SK-N-SH (cell line): Measurements from ENCODE around the gene APBB2. TPM values are rescaled to one million over a fixed set of nuclear protein-coding genes. Genes with fewer than 3 reads are reported as not detected.

ENCODE experiments used
- CTCF ChIA-PET: fragments of 300-600, 350-600 bp; formaldehyde crosslinking; extraction: SDS; loops from one replicate; lab custom pipeline; 2021; lab: Yijun Ruan, JAX
- POLR2A ChIA-PET: fragments of 350-600 bp; sonication (Branson Sonifier 250); formaldehyde crosslinking; extraction: SDS; loops from one replicate; lab custom pipeline; 2020; ENCODE audit warnings: antibody characterized with exemption, inconsistent platforms; lab: Yijun Ruan, JAX
- DNase-seq: peaks from one replicate; pipeline ENCODE4 v3.0.0; 2012
- H2AFZ ChIP-seq: fragments of 200-600 bp; sonication (generic); 2 replicates; pipeline ENCODE4 v1.8.1; 2016; ENCODE audit warnings: antibody characterized with exemption, mild to moderate bottlenecking, low read depth
- H3F3A ChIP-seq: fragments of 200-600 bp; sonication (generic); replicated peaks from 2 replicates; pipeline ENCODE3; 2016; ENCODE audit warnings: antibody characterized with exemption, mild to moderate bottlenecking; ENCODE audit not compliant: insufficient read depth
- H3K27ac ChIP-seq, 2 experiments: fragments of 200-500 bp in 1 of 2; fragments of 200-600 bp in 1 of 2; sonication (Bioruptor generic) in 1 of 2; sonication (generic), shearing (Covaris generic) in 1 of 2; 2 replicates each; pipeline versions ENCODE4 v1.5.1 to v1.6.1; 2014 to 2016; ENCODE audit warnings: low read depth in 2 of 2, inconsistent platforms in 1 of 2, low read length in 1 of 2, mild to moderate bottlenecking in 1 of 2, mixed read lengths in 1 of 2
- H3K27me3 ChIP-seq: fragments of 200-600 bp; sonication (generic), shearing (Covaris generic); 2 replicates; pipeline ENCODE4 v1.6.1; 2016; ENCODE audit warnings: mixed run types; ENCODE audit not compliant: insufficient read depth
- H3K36me3 ChIP-seq, 2 experiments: fragments of 200-500 bp in 1 of 2; fragments of 200-600 bp in 1 of 2; sonication (Bioruptor generic) in 1 of 2; sonication (generic) in 1 of 2; replicated peaks in 1 of 2; 2 replicates each; pipeline versions ENCODE3 to v1.5.1; 2014 to 2016; ENCODE audit warnings: low read length in 1 of 2, mild to moderate bottlenecking in 1 of 2; ENCODE audit not compliant: insufficient read depth in 2 of 2, control insufficient read depth in 1 of 2
- H3K4me1 ChIP-seq, 2 experiments: fragments of 200-500 bp in 1 of 2; fragments of 200-600 bp in 1 of 2; sonication (Bioruptor generic) in 1 of 2; sonication (generic), shearing (Covaris generic) in 1 of 2; 2 replicates each; pipeline versions ENCODE4 v1.5.1 to v1.6.1; 2014 to 2016; ENCODE audit warnings: low read depth in 1 of 2, low read length in 1 of 2, mixed run types in 1 of 2; ENCODE audit not compliant: insufficient read depth in 2 of 2, control insufficient read depth in 1 of 2
- H3K4me2 ChIP-seq: fragments of 200-600 bp; sonication (generic), shearing (Covaris generic); 2 replicates; pipeline ENCODE4 v1.6.1; 2017; ENCODE audit warnings: mixed run types
- H3K4me3 ChIP-seq, 2 experiments: fragments of 200-500 bp in 1 of 2; fragments of 200-600 bp in 1 of 2; sonication (Bioruptor generic) in 1 of 2; sonication (generic), shearing (Covaris generic) in 1 of 2; 2 replicates each; pipeline versions ENCODE4 v1.5.1 to v1.8.1; 2014 to 2016; ENCODE audit warnings: low read depth in 2 of 2, inconsistent platforms in 1 of 2, low read length in 1 of 2, mild to moderate bottlenecking in 1 of 2, mixed read lengths in 1 of 2, moderate library complexity in 1 of 2
- H3K79me2 ChIP-seq: fragments of 200-600 bp; sonication (generic); 2 replicates; pipeline ENCODE4 v1.8.1; 2017; ENCODE audit warnings: mild to moderate bottlenecking; ENCODE audit not compliant: insufficient read depth
- H3K9ac ChIP-seq: fragments of 200-600 bp; sonication (generic); 2 replicates; pipeline ENCODE4 v1.6.1; 2017; ENCODE audit warnings: mixed run types
- H3K9me2 ChIP-seq: fragments of 200-600 bp; sonication (generic); 2 replicates; pipeline ENCODE4 v1.6.1; 2017; ENCODE audit warnings: mixed run types
- H3K9me3 ChIP-seq: fragments of 200-600 bp; sonication (generic); 2 replicates; pipeline ENCODE4 v1.6.1; 2017; ENCODE audit warnings: mixed run types, mild to moderate bottlenecking, moderate library complexity
- H4K20me1 ChIP-seq: fragments of 200-600 bp; sonication (generic); 2 replicates; pipeline ENCODE4 v1.6.1; 2017; ENCODE audit warnings: mild to moderate bottlenecking, mixed run types; ENCODE audit not compliant: insufficient read depth
- FOXM1 ChIP-seq: IDR thresholded peaks from 2 replicates; pipeline ENCODE4 v1.4.0; 2012; ENCODE audit warnings: low read depth, mild to moderate bottlenecking
- GABPA ChIP-seq: IDR thresholded peaks from 2 replicates; pipeline ENCODE4 v1.4.0; 2012; ENCODE audit warnings: low read depth, mild to moderate bottlenecking
- JUND ChIP-seq: IDR thresholded peaks from 2 replicates; pipeline ENCODE4 v1.4.0; 2012
- NFIC ChIP-seq: IDR thresholded peaks from 2 replicates; pipeline ENCODE4 v1.4.0; 2012; ENCODE audit warnings: borderline replicate concordance
- POLR2AphosphoS5 ChIP-seq: IDR thresholded peaks from 2 replicates; pipeline ENCODE4 v1.6.1; 2012; ENCODE audit warnings: low read depth, low read length
- RAD21 ChIP-seq: IDR thresholded peaks from 2 replicates; pipeline ENCODE4 v1.6.1; 2012; ENCODE audit warnings: mild to moderate bottlenecking, low read length
- RFX5 ChIP-seq: IDR thresholded peaks from 2 replicates; pipeline ENCODE4 v1.6.1; 2012; ENCODE audit warnings: mild to moderate bottlenecking, improper control_type of control experiment, low read length
- SMC3 ChIP-seq: IDR thresholded peaks from 2 replicates; pipeline ENCODE4 v1.6.1; 2012; ENCODE audit warnings: low read depth, low read length, improper control_type of control experiment
- TAF1 ChIP-seq: IDR thresholded peaks from 2 replicates; pipeline ENCODE4 v1.6.1; 2012; ENCODE audit warnings: low read depth, mild to moderate bottlenecking, low read length, moderate library complexity, borderline replicate concordance
- TEAD4 ChIP-seq: IDR thresholded peaks from 2 replicates; pipeline ENCODE4 v1.4.0; 2012; ENCODE audit warnings: mild to moderate bottlenecking, borderline replicate concordance; ENCODE audit not compliant: insufficient read depth
- YY1 ChIP-seq: IDR thresholded peaks from 2 replicates; pipeline ENCODE4 v1.4.0; 2012; ENCODE audit warnings: low read depth, mild to moderate bottlenecking
- WGBS: methylation state at CpG from one replicate; pipeline ENCODE4 v1.1.6; 2017; ENCODE audit warnings: low lambda C conversion rate; 5-methylcytosine and 5-hydroxymethylcytosine counted together
- polyA plus RNA-seq, 3 experiments: library from polyadenylated mRNA; depleted of rRNA; stranded (reverse); fragments of >200 nt; gene quantifications; 2 replicates each; pipeline ENCODE4 v1.2.3, GENCODE V29; 2012
- TF ChIP-seq, protein P1 (sequence below): IDR thresholded peaks from 2 replicates; pipeline ENCODE4 v1.4.0; 2012; ENCODE audit warnings: low read depth, borderline replicate concordance
- TF ChIP-seq, protein P2 (sequence below): IDR thresholded peaks from 2 replicates; pipeline ENCODE4 v1.6.1; 2012; ENCODE audit warnings: mild to moderate bottlenecking, low read depth, low read length, moderate library complexity
- TF ChIP-seq, protein P3 (sequence below): fragments of 150-350 bp; IDR thresholded peaks from 2 replicates; pipeline ENCODE4 v1.6.1; 2016; ENCODE audit warnings: mild to moderate bottlenecking, low read depth, low read length
- TF ChIP-seq, protein P4 (sequence below): fragments of 150-350 bp; IDR thresholded peaks from 2 replicates; pipeline ENCODE4 v1.6.1; 2017; ENCODE audit warnings: antibody characterized with exemption, low read length, low read depth, borderline replicate concordance
- TF ChIP-seq, protein P5 (sequence below): IDR thresholded peaks from 2 replicates; pipeline ENCODE4 v1.4.0; 2012; ENCODE audit warnings: low read depth
- TF ChIP-seq, protein P6 (sequence below): IDR thresholded peaks from 2 replicates; pipeline ENCODE4 v1.4.0; 2012; ENCODE audit warnings: low read depth, borderline replicate concordance

APBB2 gene
- polyA plus RNA-seq, 1 of the 3 experiments (the other 2 are of a cell fraction): 49.8 TPM

DNA sequence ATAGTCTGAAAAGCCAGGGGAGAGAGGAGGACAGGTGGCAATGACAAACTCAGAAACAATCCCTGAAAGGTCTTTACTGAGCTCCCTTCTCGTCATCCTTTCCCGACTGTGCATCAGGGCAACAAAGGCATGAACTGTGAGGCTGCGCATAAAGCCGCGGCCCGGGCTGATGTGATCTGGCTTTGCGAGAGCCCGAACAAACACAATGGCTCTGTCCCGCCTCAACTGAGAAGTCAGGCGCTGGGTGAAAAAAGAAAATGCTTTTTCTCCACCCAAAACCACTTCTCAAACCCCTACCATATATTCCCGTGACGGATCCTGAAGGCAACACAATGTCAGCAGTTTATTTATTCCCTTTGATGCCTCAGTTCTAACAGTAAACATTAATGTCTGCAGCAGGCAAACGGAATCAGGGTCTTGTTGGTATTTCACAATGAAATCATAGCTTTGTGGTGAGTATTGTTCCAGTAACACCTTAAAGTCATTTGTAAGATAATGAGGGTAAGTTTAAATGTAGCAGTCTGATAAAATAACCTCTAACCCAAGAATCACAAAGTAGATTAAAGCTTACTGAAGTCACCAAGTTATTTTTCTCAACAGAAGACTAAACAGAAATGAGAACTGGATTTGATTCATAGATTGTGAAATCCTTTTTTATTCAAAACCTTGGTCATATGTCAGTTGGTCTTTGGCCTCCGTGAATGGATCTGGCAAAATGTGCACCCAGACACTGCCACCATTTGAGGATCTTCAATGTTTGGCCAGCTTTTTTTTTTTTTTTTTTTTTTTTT is 67.4 kb downstream of the APBB2 start:
- DNase-seq: no peak
- ChIA-PET CTCF (interaction anchor here (0.8 kb wide), 1 partner anchor 221 kb away, joined by 3 read pairs; no protein-coding TSS in a partner anchor), POLR2A (no interaction called here)
- 92% methylated on average over 14 of the region's 14 CpGs for WGBS
- H3K4me1 ChIP-seq: peaks cover 13 to 44% of the 10 kb centered on the region in 2 experiments
- no peaks in the 10 kb centered on the region for H3K9me2 ChIP-seq
- H3K9me3 ChIP-seq: no peaks in the 10 kb centered on the region
- no peak overlapping the region for H3K9ac ChIP-seq
- no peak overlapping the region for H3K4me3 ChIP-seq
- peaks cover 43% of the 10 kb centered on the region for H3F3A ChIP-seq
- no peak overlapping the region for H3K4me2 ChIP-seq
- no peaks in the 10 kb centered on the region for H3K27me3 ChIP-seq
- H3K36me3 ChIP-seq: peaks cover 0 to 12% of the 10 kb centered on the region in 2 experiments
- peaks cover 91% of the 10 kb centered on the region for H3K79me2 ChIP-seq
- peak overlapping the region; percentile 3 to 97; a peak in 3 of 4 replicates for H3K27ac ChIP-seq
- TF ChIP-seq, protein P1, sequence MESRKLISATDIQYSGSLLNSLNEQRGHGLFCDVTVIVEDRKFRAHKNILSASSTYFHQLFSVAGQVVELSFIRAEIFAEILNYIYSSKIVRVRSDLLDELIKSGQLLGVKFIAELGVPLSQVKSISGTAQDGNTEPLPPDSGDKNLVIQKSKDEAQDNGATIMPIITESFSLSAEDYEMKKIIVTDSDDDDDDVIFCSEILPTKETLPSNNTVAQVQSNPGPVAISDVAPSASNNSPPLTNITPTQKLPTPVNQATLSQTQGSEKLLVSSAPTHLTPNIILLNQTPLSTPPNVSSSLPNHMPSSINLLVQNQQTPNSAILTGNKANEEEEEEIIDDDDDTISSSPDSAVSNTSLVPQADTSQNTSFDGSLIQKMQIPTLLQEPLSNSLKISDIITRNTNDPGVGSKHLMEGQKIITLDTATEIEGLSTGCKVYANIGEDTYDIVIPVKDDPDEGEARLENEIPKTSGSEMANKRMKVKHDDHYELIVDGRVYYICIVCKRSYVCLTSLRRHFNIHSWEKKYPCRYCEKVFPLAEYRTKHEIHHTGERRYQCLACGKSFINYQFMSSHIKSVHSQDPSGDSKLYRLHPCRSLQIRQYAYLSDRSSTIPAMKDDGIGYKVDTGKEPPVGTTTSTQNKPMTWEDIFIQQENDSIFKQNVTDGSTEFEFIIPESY: no peak
- TF ChIP-seq TAF1 (no peak), RAD21 (no peak)
- TF ChIP-seq, protein P2, sequence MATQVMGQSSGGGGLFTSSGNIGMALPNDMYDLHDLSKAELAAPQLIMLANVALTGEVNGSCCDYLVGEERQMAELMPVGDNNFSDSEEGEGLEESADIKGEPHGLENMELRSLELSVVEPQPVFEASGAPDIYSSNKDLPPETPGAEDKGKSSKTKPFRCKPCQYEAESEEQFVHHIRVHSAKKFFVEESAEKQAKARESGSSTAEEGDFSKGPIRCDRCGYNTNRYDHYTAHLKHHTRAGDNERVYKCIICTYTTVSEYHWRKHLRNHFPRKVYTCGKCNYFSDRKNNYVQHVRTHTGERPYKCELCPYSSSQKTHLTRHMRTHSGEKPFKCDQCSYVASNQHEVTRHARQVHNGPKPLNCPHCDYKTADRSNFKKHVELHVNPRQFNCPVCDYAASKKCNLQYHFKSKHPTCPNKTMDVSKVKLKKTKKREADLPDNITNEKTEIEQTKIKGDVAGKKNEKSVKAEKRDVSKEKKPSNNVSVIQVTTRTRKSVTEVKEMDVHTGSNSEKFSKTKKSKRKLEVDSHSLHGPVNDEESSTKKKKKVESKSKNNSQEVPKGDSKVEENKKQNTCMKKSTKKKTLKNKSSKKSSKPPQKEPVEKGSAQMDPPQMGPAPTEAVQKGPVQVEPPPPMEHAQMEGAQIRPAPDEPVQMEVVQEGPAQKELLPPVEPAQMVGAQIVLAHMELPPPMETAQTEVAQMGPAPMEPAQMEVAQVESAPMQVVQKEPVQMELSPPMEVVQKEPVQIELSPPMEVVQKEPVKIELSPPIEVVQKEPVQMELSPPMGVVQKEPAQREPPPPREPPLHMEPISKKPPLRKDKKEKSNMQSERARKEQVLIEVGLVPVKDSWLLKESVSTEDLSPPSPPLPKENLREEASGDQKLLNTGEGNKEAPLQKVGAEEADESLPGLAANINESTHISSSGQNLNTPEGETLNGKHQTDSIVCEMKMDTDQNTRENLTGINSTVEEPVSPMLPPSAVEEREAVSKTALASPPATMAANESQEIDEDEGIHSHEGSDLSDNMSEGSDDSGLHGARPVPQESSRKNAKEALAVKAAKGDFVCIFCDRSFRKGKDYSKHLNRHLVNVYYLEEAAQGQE: no peak
- no peaks in the 10 kb centered on the region for H4K20me1 ChIP-seq
- no peak overlapping the region for H2AFZ ChIP-seq

DNA sequence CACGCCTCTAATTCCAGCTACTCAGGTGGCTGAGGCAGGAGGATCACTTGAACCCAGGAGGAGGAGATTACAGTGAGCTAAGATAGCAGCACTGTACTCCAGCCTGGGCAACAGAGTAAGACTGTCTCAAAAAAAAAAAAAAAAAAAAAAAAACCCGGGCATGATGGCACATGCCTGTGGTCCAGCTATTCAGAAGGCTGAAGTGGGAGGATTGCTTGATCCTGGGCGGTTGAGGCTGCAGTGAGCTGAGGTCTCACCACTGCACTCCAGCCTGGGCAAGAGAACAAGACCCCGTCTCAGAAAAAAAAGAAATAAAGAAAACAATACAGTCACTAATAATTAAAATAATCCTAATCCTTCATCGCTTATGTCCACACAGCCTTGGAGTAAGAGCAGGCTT is 68.1 kb downstream of the APBB2 start:
- TF ChIP-seq RAD21 (no peak), FOXM1 (no peak), GABPA (no peak), RFX5 (no peak), SMC3 (no peak), POLR2AphosphoS5 (no peak), YY1 (no peak), TEAD4 (no peak), TAF1 (no peak), NFIC (no peak), JUND (no peak)
- TF ChIP-seq, protein P3, sequence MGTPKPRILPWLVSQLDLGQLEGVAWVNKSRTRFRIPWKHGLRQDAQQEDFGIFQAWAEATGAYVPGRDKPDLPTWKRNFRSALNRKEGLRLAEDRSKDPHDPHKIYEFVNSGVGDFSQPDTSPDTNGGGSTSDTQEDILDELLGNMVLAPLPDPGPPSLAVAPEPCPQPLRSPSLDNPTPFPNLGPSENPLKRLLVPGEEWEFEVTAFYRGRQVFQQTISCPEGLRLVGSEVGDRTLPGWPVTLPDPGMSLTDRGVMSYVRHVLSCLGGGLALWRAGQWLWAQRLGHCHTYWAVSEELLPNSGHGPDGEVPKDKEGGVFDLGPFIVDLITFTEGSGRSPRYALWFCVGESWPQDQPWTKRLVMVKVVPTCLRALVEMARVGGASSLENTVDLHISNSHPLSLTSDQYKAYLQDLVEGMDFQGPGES: no peak
- TF ChIP-seq, protein P4, sequence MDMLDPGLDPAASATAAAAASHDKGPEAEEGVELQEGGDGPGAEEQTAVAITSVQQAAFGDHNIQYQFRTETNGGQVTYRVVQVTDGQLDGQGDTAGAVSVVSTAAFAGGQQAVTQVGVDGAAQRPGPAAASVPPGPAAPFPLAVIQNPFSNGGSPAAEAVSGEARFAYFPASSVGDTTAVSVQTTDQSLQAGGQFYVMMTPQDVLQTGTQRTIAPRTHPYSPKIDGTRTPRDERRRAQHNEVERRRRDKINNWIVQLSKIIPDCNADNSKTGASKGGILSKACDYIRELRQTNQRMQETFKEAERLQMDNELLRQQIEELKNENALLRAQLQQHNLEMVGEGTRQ: no peak
- TF ChIP-seq, protein P5, sequence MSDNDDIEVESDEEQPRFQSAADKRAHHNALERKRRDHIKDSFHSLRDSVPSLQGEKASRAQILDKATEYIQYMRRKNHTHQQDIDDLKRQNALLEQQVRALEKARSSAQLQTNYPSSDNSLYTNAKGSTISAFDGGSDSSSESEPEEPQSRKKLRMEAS: no peak
- TF ChIP-seq, protein P6, sequence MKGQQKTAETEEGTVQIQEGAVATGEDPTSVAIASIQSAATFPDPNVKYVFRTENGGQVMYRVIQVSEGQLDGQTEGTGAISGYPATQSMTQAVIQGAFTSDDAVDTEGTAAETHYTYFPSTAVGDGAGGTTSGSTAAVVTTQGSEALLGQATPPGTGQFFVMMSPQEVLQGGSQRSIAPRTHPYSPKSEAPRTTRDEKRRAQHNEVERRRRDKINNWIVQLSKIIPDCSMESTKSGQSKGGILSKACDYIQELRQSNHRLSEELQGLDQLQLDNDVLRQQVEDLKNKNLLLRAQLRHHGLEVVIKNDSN: no peak
- no peaks in the 10 kb centered on the region for H3K9me3 ChIP-seq
- ChIA-PET CTCF (no interaction called here), POLR2A (no interaction called here)
- no peaks in the 10 kb centered on the region for H4K20me1 ChIP-seq
- H2AFZ ChIP-seq: no peak overlapping the region
- H3K27ac ChIP-seq: peak overlapping the region; percentile 3 to 97; a peak in 2 of 4 replicates
- peaks cover 87% of the 10 kb centered on the region for H3K79me2 ChIP-seq
- H3K4me2 ChIP-seq: no peak overlapping the region
- H3K27me3 ChIP-seq: no peaks in the 10 kb centered on the region
- 87% methylated on average over 5 of the region's 5 CpGs for WGBS
- H3F3A ChIP-seq: peaks cover 50% of the 10 kb centered on the region
- no peak overlapping the region for H3K4me3 ChIP-seq
- peaks cover 13 to 44% of the 10 kb centered on the region in 2 experiments for H3K4me1 ChIP-seq
- DNase-seq: no peak
- no peak overlapping the region for H3K9ac ChIP-seq
- peaks cover 0 to 5% of the 10 kb centered on the region in 2 experiments for H3K36me3 ChIP-seq
- no peaks in the 10 kb centered on the region for H3K9me2 ChIP-seq
